Measurements from ENCODE around the gene NCOA7.

The NCOA7 gene

GRCh38 chr6:125957845-125958244, 167.1 kb downstream of the NCOA7 start:
- Histone ChIP-seq H3K79me2 (ENCODE audit: control insufficient read depth, low read length) (peaks cover 55% of the 10 kb centered on the region), H3K27me3 (ENCODE audit: control insufficient read depth, low read length) (no peaks in the 10 kb centered on the region), H3K36me3 (ENCODE audit: control insufficient read depth, low read length) (peaks cover 27% of the 10 kb centered on the region), H3F3A (ENCODE audit: control insufficient read depth, insufficient read depth) (peaks cover 3% of the 10 kb centered on the region; the same call in 1 of the 2 replicates), H3K4me3 (ENCODE audit: low read length) (peak overlapping the region; percentile 85), H3K4me1 (ENCODE audit: control insufficient read depth, low read length) (peaks cover 33% of the 10 kb centered on the region), H4K20me1 (ENCODE audit: control insufficient read depth, insufficient read depth, low read depth, low read length) (no peaks in the 10 kb centered on the region; the same call in 1 of the 2 replicates), H3K9me3 (ENCODE audit: control insufficient read depth, insufficient read depth, low read length) (no peaks in the 10 kb centered on the region), H3K9me2 (replicated peaks; ENCODE audit: control insufficient read depth, low read length) (no peaks in the 10 kb centered on the region), H3K27ac (ENCODE audit: low read depth, low read length) (peak overlapping the region; percentile 70), H3K4me2 (ENCODE audit: low read length) (peak overlapping the region; percentile 63)
- TF ChIP-seq CTCF (IDR thresholded peaks at IDR 0.05; ENCODE audit: low read depth, low read length, poor library complexity, severe bottlenecking) (no peak), EZH2phosphoT487 (IDR thresholded peaks at IDR 0.05; ENCODE audit: borderline replicate concordance, low read length) (no peak)

- H3K4me2 ChIP-seq (ENCODE audit: low read length) = peak overlapping the region; percentile 63; the same call in 1 of the 2 replicates
- no peaks in the 10 kb centered on the region for H3K27me3 ChIP-seq (ENCODE audit: control insufficient read depth, low read length)
- no peak overlapping the region for H3K27ac ChIP-seq (ENCODE audit: low read depth, low read length)
- H3K4me1 ChIP-seq (ENCODE audit: control insufficient read depth, low read length) = peaks cover 26% of the 10 kb centered on the region
- peaks cover 7% of the 10 kb centered on the region; the same call in 1 of the 2 replicates for H3F3A ChIP-seq (ENCODE audit: control insufficient read depth, insufficient read depth)
- H4K20me1 ChIP-seq (ENCODE audit: control insufficient read depth, insufficient read depth, low read depth, low read length) = no peaks in the 10 kb centered on the region; the same call in 1 of the 2 replicates
- no peak overlapping the region for H3K4me3 ChIP-seq (ENCODE audit: low read length)
- TF ChIP-seq EZH2phosphoT487 (IDR thresholded peaks at IDR 0.05; ENCODE audit: borderline replicate concordance, low read length) = no peak
- TF ChIP-seq CTCF (IDR thresholded peaks at IDR 0.05; ENCODE audit: low read depth, low read length, poor library complexity, severe bottlenecking) = no peak
- H3K9me2 ChIP-seq (replicated peaks; ENCODE audit: control insufficient read depth, low read length) = no peaks in the 10 kb centered on the region
- peaks cover 67% of the 10 kb centered on the region for H3K79me2 ChIP-seq (ENCODE audit: control insufficient read depth, low read length)
- H3K36me3 ChIP-seq (ENCODE audit: control insufficient read depth, low read length) = peaks cover 27% of the 10 kb centered on the region
- H3K9me3 ChIP-seq (ENCODE audit: control insufficient read depth, insufficient read depth, low read length) = no peaks in the 10 kb centered on the region
These were observed 168.3 kb downstream of the NCOA7 start for GRCh38 chr6:125959041-125959440.

- Histone ChIP-seq H3F3A (ENCODE audit: control insufficient read depth, insufficient read depth) (peaks cover 7% of the 10 kb centered on the region; the same call in 1 of the 2 replicates), H3K27ac (ENCODE audit: low read depth, low read length) (no peak overlapping the region), H4K20me1 (ENCODE audit: control insufficient read depth, insufficient read depth, low read depth, low read length) (no peaks in the 10 kb centered on the region; the same call in 1 of the 2 replicates), H3K9me2 (replicated peaks; ENCODE audit: control insufficient read depth, low read length) (no peaks in the 10 kb centered on the region), H3K4me1 (ENCODE audit: control insufficient read depth, low read length) (peaks cover 23% of the 10 kb centered on the region), H3K27me3 (ENCODE audit: control insufficient read depth, low read length) (no peaks in the 10 kb centered on the region), H3K9me3 (ENCODE audit: control insufficient read depth, insufficient read depth, low read length) (no peaks in the 10 kb centered on the region), H3K79me2 (ENCODE audit: control insufficient read depth, low read length) (peaks cover 87% of the 10 kb centered on the region), H3K4me2 (ENCODE audit: low read length) (no peak overlapping the region), H3K4me3 (ENCODE audit: low read length) (no peak overlapping the region), H3K36me3 (ENCODE audit: control insufficient read depth, low read length) (peaks cover 27% of the 10 kb centered on the region)
- TF ChIP-seq CTCF (IDR thresholded peaks at IDR 0.05; ENCODE audit: low read depth, low read length, poor library complexity, severe bottlenecking) (no peak), EZH2phosphoT487 (IDR thresholded peaks at IDR 0.05; ENCODE audit: borderline replicate concordance, low read length) (no peak)
These were observed 170.4 kb downstream of the NCOA7 start for GRCh38 chr6:125961117-125961516.
